Measurements from ENCODE around the gene MICU1.

GRCh38 chr10:72355214-72355555 is 270.7 kb downstream of the MICU1 start:
- TF ChIP-seq, protein P1, sequence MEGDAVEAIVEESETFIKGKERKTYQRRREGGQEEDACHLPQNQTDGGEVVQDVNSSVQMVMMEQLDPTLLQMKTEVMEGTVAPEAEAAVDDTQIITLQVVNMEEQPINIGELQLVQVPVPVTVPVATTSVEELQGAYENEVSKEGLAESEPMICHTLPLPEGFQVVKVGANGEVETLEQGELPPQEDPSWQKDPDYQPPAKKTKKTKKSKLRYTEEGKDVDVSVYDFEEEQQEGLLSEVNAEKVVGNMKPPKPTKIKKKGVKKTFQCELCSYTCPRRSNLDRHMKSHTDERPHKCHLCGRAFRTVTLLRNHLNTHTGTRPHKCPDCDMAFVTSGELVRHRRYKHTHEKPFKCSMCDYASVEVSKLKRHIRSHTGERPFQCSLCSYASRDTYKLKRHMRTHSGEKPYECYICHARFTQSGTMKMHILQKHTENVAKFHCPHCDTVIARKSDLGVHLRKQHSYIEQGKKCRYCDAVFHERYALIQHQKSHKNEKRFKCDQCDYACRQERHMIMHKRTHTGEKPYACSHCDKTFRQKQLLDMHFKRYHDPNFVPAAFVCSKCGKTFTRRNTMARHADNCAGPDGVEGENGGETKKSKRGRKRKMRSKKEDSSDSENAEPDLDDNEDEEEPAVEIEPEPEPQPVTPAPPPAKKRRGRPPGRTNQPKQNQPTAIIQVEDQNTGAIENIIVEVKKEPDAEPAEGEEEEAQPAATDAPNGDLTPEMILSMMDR (IDR thresholded peaks at IDR 0.05; ENCODE audit: insufficient read depth, low read length, poor library complexity, severe bottlenecking) = no peak
- no peak for TF ChIP-seq EZH2phosphoT487 (conservative IDR thresholded peaks at IDR 0.05; ENCODE audit: low read length)

Data from SU-DHL-6 (cell line).